Fibroblast of lung (primary cell): ENCODE measurements around the gene KCTD2. TPM values are rescaled to one million over a fixed set of nuclear protein-coding genes. Genes with fewer than 3 reads are reported as not detected.

ENCODE experiments used
- DNase-seq, 2 donors: peaks; one replicate each; pipeline versions ENCODE4 v3.0.0 to v3.0.0-alpha.2; 2010; ENCODE audit warnings: low read depth in 2 of 2
- H2AFZ ChIP-seq: 2 replicates; pipeline ENCODE4 v1.5.1; 2012; ENCODE audit warnings: low read length, control low read depth, inconsistent platforms
- H3K27ac ChIP-seq: 2 replicates; pipeline ENCODE4 v1.5.1; 2011; ENCODE audit warnings: low read length, control low read depth; ENCODE audit not compliant: insufficient read depth
- H3K27me3 ChIP-seq: 2 replicates; pipeline ENCODE4 v1.5.1; 2011; ENCODE audit warnings: mild to moderate bottlenecking, low read length; ENCODE audit not compliant: control insufficient read depth, insufficient read depth
- H3K36me3 ChIP-seq: 2 replicates; pipeline ENCODE4 v1.5.1; 2011; ENCODE audit warnings: low read length; ENCODE audit not compliant: control insufficient read depth, insufficient read depth
- H3K4me1 ChIP-seq: 2 replicates; pipeline ENCODE4 v1.5.1; 2011; ENCODE audit warnings: low read length; ENCODE audit not compliant: control insufficient read depth, insufficient read depth; ENCODE audit errors: extremely low read depth
- H3K4me2 ChIP-seq: 2 replicates; pipeline ENCODE4 v1.5.1; 2011; ENCODE audit warnings: low read length, control low read depth; ENCODE audit not compliant: insufficient read depth; ENCODE audit errors: extremely low read depth
- H3K4me3 ChIP-seq, 4 experiments: fragments of 200-600 bp in 1 of 4; sonication (generic) in 1 of 4; replicated peaks in 1 of 4; 2 replicates each; pipeline ENCODE4 v1.5.1; 2011 to 2016; ENCODE audit warnings: low read length in 4 of 4, low read depth in 3 of 4, mild to moderate bottlenecking in 3 of 4, control low read depth in 2 of 4, inconsistent platforms in 1 of 4, mixed read lengths in 1 of 4; ENCODE audit not compliant: insufficient read depth in 1 of 4; ENCODE audit errors: control extremely low read depth in 1 of 4
- H3K79me2 ChIP-seq: 2 replicates; pipeline ENCODE4 v1.5.1; 2012; ENCODE audit warnings: mild to moderate bottlenecking, low read length, inconsistent platforms; ENCODE audit not compliant: control insufficient read depth, insufficient read depth
- H3K9ac ChIP-seq: 2 replicates; pipeline ENCODE4 v1.5.1; 2011; ENCODE audit warnings: mild to moderate bottlenecking, low read length, control low read depth; ENCODE audit not compliant: insufficient read depth
- H3K9me3 ChIP-seq: 2 replicates; pipeline ENCODE4 v1.5.1; 2012; ENCODE audit warnings: low read depth, low read length; ENCODE audit not compliant: control insufficient read depth, insufficient read depth
- H4K20me1 ChIP-seq: 2 replicates; pipeline ENCODE4 v1.5.1; 2011; ENCODE audit warnings: low read length; ENCODE audit not compliant: control insufficient read depth, insufficient read depth; ENCODE audit errors: extremely low read depth
- EZH2 ChIP-seq: IDR thresholded peaks from 2 replicates; pipeline ENCODE4 v1.5.1; 2012; ENCODE audit warnings: low read length, control low read depth, mild to moderate bottlenecking; ENCODE audit errors: missing control alignments
- polyA plus RNA-seq, 2 donors: library from polyadenylated mRNA; depleted of rRNA in 1 of 2; stranded (reverse) in 1 of 2; unstranded in 1 of 2; fragments of >200 nt; gene quantifications; 2 replicates each; pipeline ENCODE4 v1.2.1, GENCODE V29; 2011 to 2012; ENCODE audit warnings: missing spikeins in 1 of 2
- total RNA-seq: library from RNA; depleted of rRNA; stranded (reverse); fragments of >200 nt; gene quantifications from 2 replicates; pipeline ENCODE4 v1.2.1, GENCODE V29; 2014
- TF ChIP-seq, protein P1 (sequence below), 2 donors: IDR thresholded peaks in 1 of 2; conservative IDR thresholded peaks in 1 of 2; 1 replicate in 1 of 2; 2 replicates in 1 of 2; pipeline ENCODE4 v1.5.1; 2011 to 2012; ENCODE audit warnings: low read length in 2 of 2, control low read depth in 1 of 2, inconsistent platforms in 1 of 2, low read depth in 1 of 2, mild to moderate bottlenecking in 1 of 2

KCTD2 gene
- total and polyA plus RNA-seq, 2 donors (not counting 1 experiment from before 2014, with no cell fraction given) = 17.7 to 29.5 TPM

DNA sequence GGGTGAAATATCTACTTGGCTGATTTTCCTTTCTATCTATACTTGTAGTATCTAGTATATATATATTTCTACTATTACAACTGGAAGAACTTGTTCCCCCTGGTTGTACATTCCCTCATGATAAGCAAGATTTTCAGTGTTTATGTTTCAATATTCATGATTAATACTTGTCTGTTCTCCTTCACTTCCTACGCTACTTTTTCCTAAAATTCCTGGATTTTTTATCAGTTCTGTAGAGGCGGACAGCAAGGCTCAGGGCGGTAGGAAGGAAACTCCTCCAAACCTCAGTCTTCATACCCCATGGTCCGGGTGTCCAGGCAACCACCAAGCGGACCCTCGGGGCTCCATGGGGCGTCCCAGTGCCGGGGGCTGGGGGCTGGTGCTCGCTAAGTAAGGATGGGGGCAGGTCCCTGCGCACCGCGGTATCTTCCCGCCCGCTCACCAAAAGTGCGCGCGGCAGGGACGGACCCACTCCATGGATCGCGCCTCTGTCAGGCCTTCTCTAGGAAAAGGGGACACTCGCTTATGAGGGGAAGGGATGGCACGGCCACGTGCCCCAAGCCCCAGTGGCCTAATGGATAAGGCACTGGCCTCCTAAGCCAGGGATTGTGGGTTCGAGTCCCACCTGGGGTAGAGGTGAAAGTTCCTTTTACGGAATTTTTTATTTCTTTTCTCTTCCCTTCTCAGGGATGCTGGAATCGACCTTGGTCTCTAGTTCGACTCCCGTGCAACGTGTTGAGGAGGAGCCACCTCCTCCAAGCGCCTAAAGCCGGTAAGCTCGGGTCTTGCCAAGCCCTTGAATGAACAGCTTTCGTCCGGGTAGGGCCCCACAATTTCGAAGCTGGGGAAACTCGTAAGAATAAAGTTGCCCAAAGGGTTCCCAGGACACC lies 13.4 kb upstream of the KCTD2 start:
- peaks cover 1% of the 10 kb centered on the region for H3K36me3 ChIP-seq
- peaks cover 10% of the 10 kb centered on the region for H3K4me1 ChIP-seq
- H3K27me3 ChIP-seq = no peaks in the 10 kb centered on the region
- peak overlapping the region; percentile 9 for H2AFZ ChIP-seq
- peak; percentile 84 to 90 for DNase-seq
- no peaks in the 10 kb centered on the region for H4K20me1 ChIP-seq
- no peak for TF ChIP-seq EZH2
- TF ChIP-seq, protein P1, sequence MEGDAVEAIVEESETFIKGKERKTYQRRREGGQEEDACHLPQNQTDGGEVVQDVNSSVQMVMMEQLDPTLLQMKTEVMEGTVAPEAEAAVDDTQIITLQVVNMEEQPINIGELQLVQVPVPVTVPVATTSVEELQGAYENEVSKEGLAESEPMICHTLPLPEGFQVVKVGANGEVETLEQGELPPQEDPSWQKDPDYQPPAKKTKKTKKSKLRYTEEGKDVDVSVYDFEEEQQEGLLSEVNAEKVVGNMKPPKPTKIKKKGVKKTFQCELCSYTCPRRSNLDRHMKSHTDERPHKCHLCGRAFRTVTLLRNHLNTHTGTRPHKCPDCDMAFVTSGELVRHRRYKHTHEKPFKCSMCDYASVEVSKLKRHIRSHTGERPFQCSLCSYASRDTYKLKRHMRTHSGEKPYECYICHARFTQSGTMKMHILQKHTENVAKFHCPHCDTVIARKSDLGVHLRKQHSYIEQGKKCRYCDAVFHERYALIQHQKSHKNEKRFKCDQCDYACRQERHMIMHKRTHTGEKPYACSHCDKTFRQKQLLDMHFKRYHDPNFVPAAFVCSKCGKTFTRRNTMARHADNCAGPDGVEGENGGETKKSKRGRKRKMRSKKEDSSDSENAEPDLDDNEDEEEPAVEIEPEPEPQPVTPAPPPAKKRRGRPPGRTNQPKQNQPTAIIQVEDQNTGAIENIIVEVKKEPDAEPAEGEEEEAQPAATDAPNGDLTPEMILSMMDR (conservative IDR thresholded peaks at IDR 0.05 in 1 of 2, IDR thresholded peaks at IDR 0.05 in 1 of 2; ENCODE audit: low read depth in 1 of 2, low read length in 2 of 2) = no peak
- H3K9me3 ChIP-seq = no peaks in the 10 kb centered on the region
- peak overlapping the region; percentile 80 for H3K4me2 ChIP-seq
- no peaks in the 10 kb centered on the region for H3K79me2 ChIP-seq
- peak overlapping the region; percentile 96 for H3K27ac ChIP-seq
- H3K4me3 ChIP-seq = peak overlapping the region; percentile 64 to 85 (median 74)
- H3K9ac ChIP-seq = peak overlapping the region; percentile 36

DNA sequence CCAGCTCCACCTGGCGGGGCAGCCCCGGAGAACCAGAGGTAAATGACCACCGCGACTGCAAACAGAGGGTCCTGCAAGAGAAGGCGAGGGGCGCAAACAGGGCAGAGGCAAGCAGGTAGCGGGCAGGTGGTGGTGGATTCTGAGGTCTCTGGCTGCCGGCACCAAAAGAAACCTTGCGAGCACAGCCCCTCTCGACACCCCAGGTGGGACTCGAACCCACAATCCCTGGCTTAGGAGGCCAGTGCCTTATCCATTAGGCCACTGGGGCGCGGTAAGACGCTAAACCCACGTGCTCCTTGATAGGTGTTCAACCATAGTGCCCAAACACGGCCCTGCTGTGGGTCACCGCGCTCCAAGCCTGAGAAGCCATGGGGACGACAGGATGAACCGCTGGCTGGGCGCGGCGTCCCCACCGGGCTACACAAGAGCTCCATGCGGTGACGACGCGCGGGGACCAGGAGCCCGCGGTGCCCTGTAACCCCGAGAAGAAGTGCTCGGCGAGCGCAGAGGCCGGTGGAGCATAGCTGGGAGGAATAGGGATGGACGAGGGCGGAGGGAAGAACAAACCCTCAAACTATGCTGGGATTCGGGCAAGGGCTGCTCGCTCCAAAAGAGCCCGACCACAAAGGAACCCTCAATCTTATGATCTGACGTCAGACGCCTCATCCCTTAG lies 12.7 kb upstream of the KCTD2 start:
- peak; percentile 81 to 90 for DNase-seq
- Histone ChIP-seq H3K36me3 (peaks cover 3% of the 10 kb centered on the region), H4K20me1 (no peaks in the 10 kb centered on the region), H2AFZ (peak overlapping the region; percentile 94), H3K9ac (peak overlapping the region; percentile 82), H3K4me2 (peak overlapping the region; percentile 76), H3K27ac (peak overlapping the region; percentile 96), H3K9me3 (no peaks in the 10 kb centered on the region), H3K4me3 (peak overlapping the region; percentile 64 to 85 (median 74)), H3K4me1 (peaks cover 10% of the 10 kb centered on the region), H3K79me2 (no peaks in the 10 kb centered on the region), H3K27me3 (no peaks in the 10 kb centered on the region)
- no peak for TF ChIP-seq EZH2
- TF ChIP-seq, protein P1 (conservative IDR thresholded peaks at IDR 0.05 in 1 of 2, IDR thresholded peaks at IDR 0.05 in 1 of 2; ENCODE audit: low read depth in 1 of 2, low read length in 2 of 2) = peak; percentile 7 to 14

DNA sequence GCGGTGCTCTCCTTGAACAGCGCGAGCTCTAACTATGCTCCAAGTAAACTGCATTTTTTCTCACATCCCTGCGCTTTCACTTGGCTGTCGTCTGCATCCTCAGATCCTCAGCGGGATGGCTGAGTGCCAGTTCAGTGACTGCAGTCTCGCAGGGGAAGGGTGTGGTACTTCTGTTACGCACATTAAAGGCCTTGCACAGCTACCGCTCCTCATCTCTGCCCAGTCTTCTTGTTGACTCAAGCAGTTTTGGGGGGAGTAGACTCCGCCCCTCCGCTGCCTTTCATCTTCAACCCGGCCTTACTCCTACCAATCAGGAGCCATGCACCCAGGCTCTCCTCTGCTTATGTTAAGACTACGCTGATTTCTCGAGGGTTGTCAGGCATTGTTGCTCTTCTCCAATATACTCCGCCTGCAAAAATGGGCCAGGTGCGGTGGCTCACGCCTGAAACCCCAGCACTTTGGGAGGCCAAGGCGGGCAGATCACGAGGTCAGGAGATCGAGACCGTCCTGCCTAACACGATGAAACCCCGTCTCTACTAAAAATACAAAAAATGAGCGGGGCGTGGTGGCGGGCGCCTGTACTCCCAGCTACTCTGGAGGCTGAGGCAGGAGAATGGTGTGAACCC lies 10.3 kb upstream of the KCTD2 start:
- H3K4me3 ChIP-seq = no peak overlapping the region
- no peak for TF ChIP-seq EZH2
- TF ChIP-seq, protein P1 (conservative IDR thresholded peaks at IDR 0.05 in 1 of 2, IDR thresholded peaks at IDR 0.05 in 1 of 2; ENCODE audit: low read depth in 1 of 2, low read length in 2 of 2) = no peak
- H3K9ac ChIP-seq = no peak overlapping the region
- peaks cover 12% of the 10 kb centered on the region for H3K36me3 ChIP-seq
- no peaks in the 10 kb centered on the region for H3K9me3 ChIP-seq
- no peaks in the 10 kb centered on the region for H3K27me3 ChIP-seq
- H2AFZ ChIP-seq = peak overlapping the region; percentile 25
- peak overlapping the region; percentile 51 for H3K4me2 ChIP-seq
- H3K79me2 ChIP-seq = no peaks in the 10 kb centered on the region
- peaks cover 10% of the 10 kb centered on the region for H3K4me1 ChIP-seq
- DNase-seq = peak; percentile 71 to 95
- H3K27ac ChIP-seq = peak overlapping the region; percentile 96
- no peaks in the 10 kb centered on the region for H4K20me1 ChIP-seq
